ENCODE data around the gene ANAPC2. TPM values are rescaled to one million over a fixed set of nuclear protein-coding genes. Genes with fewer than 3 reads are reported as not detected.
A peak's percentile ranks its signal among the peaks of the same experiment; 100 is the strongest.

ANAPC2 gene
- total RNA-seq, 2 experiments from 2014 or later: 144 to 149 TPM

DNA sequence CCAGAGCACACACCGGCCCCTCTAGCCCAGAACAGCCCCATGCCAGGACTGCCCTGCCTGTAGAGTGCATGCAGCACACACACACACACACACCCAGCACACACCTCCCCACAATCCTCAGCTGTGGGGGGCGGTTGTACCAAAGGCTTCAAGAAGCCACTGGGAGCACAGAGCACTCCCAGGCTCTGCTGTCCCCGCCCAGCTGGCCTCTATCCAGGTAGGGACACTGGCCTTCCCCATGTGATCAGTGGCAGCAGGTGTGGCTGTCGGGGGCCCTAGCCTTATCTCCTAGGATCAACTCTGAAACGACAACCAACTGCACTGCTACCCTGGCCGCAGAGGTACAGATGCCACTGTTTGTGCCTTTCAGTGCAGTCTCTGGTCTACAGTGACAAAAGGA is 2.0 kb downstream of the ANAPC2 start:
- ChIA-PET POLR2A (no interaction called here), CTCF (no interaction called here)
- Histone ChIP-seq H3K4me3 (ENCODE audit: low read length) (no peak overlapping the region), H3K27me3 (ENCODE audit: control insufficient read depth in 1 of 2, insufficient read depth in 2 of 2, low read length in 2 of 2) (no peaks in the 10 kb centered on the region), H3K4me1 (ENCODE audit: insufficient read depth, low read length) (peaks cover 50% of the 10 kb centered on the region), H3K36me3 (ENCODE audit: insufficient read depth, low read length) (peaks cover 65% of the 10 kb centered on the region), H3K9me3 (ENCODE audit: control insufficient read depth in 1 of 2, insufficient read depth in 1 of 2, low read length in 2 of 2) (no peaks in the 10 kb centered on the region), H3K27ac (ENCODE audit: low read depth in 1 of 2, low read length in 2 of 2) (no peak overlapping the region)
- DNase-seq (no peak), ATAC-seq (ENCODE audit: poor library complexity) (no peak)
- Mint-ChIP-seq H3K4me1 (ENCODE audit: low read depth) (peaks cover 29% of the 10 kb centered on the region), H3K27me3 (no peaks in the 10 kb centered on the region), H3K36me3 (ENCODE audit: low read depth) (peaks cover 69% of the 10 kb centered on the region), H3K9me3 (no peaks in the 10 kb centered on the region), H3K27ac (peak overlapping the region; percentile 79), H3K4me3 (peak overlapping the region; percentile 93)
- intact Hi-C loops (cut with DNase I, micrococcal nuclease): loop anchor here in 1 of 2 experiments (5.0 kb wide), 1 partner anchor 51 kb away; no protein-coding TSS in a partner anchor
- TF ChIP-seq, protein P1, sequence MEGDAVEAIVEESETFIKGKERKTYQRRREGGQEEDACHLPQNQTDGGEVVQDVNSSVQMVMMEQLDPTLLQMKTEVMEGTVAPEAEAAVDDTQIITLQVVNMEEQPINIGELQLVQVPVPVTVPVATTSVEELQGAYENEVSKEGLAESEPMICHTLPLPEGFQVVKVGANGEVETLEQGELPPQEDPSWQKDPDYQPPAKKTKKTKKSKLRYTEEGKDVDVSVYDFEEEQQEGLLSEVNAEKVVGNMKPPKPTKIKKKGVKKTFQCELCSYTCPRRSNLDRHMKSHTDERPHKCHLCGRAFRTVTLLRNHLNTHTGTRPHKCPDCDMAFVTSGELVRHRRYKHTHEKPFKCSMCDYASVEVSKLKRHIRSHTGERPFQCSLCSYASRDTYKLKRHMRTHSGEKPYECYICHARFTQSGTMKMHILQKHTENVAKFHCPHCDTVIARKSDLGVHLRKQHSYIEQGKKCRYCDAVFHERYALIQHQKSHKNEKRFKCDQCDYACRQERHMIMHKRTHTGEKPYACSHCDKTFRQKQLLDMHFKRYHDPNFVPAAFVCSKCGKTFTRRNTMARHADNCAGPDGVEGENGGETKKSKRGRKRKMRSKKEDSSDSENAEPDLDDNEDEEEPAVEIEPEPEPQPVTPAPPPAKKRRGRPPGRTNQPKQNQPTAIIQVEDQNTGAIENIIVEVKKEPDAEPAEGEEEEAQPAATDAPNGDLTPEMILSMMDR (IDR thresholded peaks at IDR 0.05): no peak

DNA sequence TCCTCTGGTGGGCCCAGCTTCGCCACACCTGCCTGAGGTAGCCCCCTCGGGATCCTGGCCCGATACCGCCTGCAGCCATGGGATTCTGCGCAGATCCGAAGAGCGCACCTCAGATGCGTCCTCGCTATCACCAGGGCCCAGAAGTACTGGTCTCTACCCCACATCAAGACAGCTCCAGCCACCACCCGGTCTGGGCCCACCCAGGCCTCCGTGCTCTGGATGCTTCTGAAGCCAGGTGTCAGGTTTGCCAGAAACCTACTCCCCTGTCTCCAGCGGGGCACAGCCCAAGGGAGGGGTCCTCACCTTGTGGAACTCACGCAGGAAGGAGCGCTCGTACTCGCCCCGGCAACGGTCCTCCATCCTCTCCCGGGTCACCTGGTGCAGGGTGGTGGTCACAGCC is 2.4 kb downstream of the ANAPC2 start:
- ChIA-PET POLR2A (no interaction called here), CTCF (no interaction called here)
- Histone ChIP-seq H3K4me1 (ENCODE audit: insufficient read depth, low read length) (peaks cover 50% of the 10 kb centered on the region), H3K36me3 (ENCODE audit: insufficient read depth, low read length) (peaks cover 66% of the 10 kb centered on the region), H3K9me3 (ENCODE audit: control insufficient read depth in 1 of 2, insufficient read depth in 1 of 2, low read length in 2 of 2) (no peaks in the 10 kb centered on the region), H3K27me3 (ENCODE audit: control insufficient read depth in 1 of 2, insufficient read depth in 2 of 2, low read length in 2 of 2) (no peaks in the 10 kb centered on the region), H3K27ac (ENCODE audit: low read depth in 1 of 2, low read length in 2 of 2) (no peak overlapping the region), H3K4me3 (ENCODE audit: low read length) (no peak overlapping the region)
- ATAC-seq (ENCODE audit: poor library complexity) (no peak), DNase-seq (no peak)
- intact Hi-C loops (cut with DNase I, micrococcal nuclease): loop anchor here in 1 of 2 experiments (5.0 kb wide), 1 partner anchor 51 kb away; no protein-coding TSS in a partner anchor
- Mint-ChIP-seq H3K36me3 (ENCODE audit: low read depth) (peaks cover 72% of the 10 kb centered on the region), H3K4me1 (ENCODE audit: low read depth) (peaks cover 29% of the 10 kb centered on the region), H3K9me3 (no peaks in the 10 kb centered on the region), H3K4me3 (peak overlapping the region; percentile 93), H3K27me3 (no peaks in the 10 kb centered on the region), H3K27ac (no peak overlapping the region)
- TF ChIP-seq, protein P1 (IDR thresholded peaks at IDR 0.05): no peak

DNA sequence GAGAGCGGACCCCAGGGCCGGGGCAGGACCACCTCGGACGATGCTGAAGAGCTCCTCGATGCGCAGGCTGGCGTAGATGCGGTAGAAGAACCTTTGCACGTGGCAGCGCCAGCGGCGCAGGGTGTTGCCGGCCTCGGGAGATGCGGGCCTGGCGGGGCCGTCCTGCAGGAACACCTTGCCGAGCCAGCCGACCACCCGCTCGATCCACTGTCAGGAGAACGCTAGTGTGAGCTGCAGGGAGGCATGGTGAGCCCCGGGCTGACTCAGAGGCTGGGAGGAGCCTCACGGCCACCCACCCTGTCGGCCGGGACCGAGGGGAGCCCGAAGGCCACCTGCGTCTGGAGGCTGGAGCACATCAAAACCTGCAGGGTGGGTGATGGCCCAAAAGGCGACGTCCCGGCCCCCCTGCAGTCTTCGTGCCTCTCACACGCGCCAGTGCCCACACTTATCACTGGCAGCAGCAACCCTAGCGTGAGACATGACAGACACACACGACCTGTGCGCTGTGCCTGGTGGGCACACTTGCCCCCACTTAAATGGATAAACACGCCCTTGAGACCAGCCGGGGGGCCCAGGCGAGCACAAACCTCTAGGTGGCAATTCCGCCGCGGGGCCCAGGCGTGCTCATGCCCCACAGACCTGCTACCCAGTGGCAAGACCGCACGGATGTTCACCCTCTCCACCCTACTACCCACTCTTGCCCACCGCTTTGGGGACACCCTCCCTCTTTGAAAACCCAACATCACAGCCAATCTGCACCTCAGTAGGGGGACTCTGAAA is 3.3 kb downstream of the ANAPC2 start:
- POLR2A ChIA-PET: no interaction called here
- ATAC-seq (ENCODE audit: poor library complexity) (no peak), DNase-seq (no peak)
- Histone ChIP-seq H3K27me3 (ENCODE audit: control insufficient read depth in 1 of 2, insufficient read depth in 2 of 2, low read length in 2 of 2) (no peaks in the 10 kb centered on the region), H3K4me1 (ENCODE audit: insufficient read depth, low read length) (peaks cover 44% of the 10 kb centered on the region), H3K27ac (ENCODE audit: low read depth in 1 of 2, low read length in 2 of 2) (no peak overlapping the region), H3K9me3 (ENCODE audit: control insufficient read depth in 1 of 2, insufficient read depth in 1 of 2, low read length in 2 of 2) (no peaks in the 10 kb centered on the region), H3K4me3 (ENCODE audit: low read length) (no peak overlapping the region), H3K36me3 (ENCODE audit: insufficient read depth, low read length) (peaks cover 66% of the 10 kb centered on the region)
- intact Hi-C loops (cut with DNase I, micrococcal nuclease): loop anchor here in 1 of 2 experiments (5.0 kb wide), 1 partner anchor 52 kb away; no protein-coding TSS in a partner anchor
- Mint-ChIP-seq H3K27ac (no peak overlapping the region), H3K4me1 (ENCODE audit: low read depth) (peaks cover 29% of the 10 kb centered on the region), H3K9me3 (no peaks in the 10 kb centered on the region), H3K36me3 (ENCODE audit: low read depth) (peaks cover 70% of the 10 kb centered on the region), H3K27me3 (no peaks in the 10 kb centered on the region), H3K4me3 (no peak overlapping the region)
- TF ChIP-seq, protein P1 (IDR thresholded peaks at IDR 0.05): no peak
- CTCF ChIA-PET: no interaction called here

All from CD4-positive, alpha-beta T cell (primary cell).